HG03439 (cell line): ENCODE measurements around the gene PYDC1.
"Not testable (repeated sequence)": the region's sequence is repeated elsewhere in the genome, so short reads cannot be mapped to it uniquely, and the experiment has no call there.

ENCODE experiments used
- ATAC-seq: cut with Tn5 transposase; IDR thresholded peaks from one replicate; pipeline ENCODE4 v1.9.1; 2021; ENCODE audit warnings: mild to moderate bottlenecking, moderate library complexity; ENCODE audit not compliant: unreplicated experiment

Gene PYDC1

GRCh38 chr16:31216422-31217135 lies at the start of gene PYDC1:
Gene PYDC1 (minus strand): TSS chr16:31217135. CDS start chr16:31217028, 107 bp downstream.
- ATAC-seq = no peak

DNA sequence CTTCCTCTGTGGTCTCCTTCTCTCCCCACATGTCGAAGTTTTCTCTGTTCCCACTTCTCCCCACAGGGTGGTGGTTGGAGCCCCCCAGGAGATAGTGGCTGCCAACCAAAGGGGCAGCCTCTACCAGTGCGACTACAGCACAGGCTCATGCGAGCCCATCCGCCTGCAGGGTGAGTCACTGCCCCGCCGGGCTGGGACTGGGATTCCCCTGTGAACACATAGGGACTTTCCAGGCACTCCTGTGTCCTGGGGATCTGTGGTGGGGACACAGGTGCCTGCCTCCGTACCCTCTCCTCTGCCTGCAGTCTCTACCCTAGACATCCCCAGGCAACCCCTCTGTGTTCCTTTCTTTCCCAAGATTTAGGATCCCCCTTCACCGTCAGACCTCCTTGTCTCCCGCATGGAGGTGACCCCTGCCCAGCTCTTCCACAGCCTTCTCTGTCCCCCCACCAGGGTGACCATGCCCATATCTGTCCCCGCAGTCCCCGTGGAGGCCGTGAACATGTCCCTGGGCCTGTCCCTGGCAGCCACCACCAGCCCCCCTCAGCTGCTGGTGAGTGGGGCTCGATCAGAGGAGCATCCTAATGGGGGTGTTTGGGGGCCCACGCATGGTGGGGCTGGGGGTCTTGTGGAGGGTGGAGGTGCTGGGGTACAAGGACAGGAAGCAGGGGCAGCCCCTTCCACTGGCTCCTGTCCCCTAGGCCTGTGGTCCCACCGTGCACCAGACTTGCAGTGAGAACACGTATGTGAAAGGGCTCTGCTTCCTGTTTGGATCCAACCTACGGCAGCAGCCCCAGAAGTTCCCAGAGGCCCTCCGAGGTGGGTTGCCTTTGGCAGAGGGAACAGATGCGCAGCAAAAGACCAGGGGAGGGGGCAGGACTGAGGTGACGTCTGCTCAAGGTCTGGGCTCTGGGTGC lies 48.7 kb upstream of the PYDC1 start:
- ATAC-seq = peak; percentile 82

DNA sequence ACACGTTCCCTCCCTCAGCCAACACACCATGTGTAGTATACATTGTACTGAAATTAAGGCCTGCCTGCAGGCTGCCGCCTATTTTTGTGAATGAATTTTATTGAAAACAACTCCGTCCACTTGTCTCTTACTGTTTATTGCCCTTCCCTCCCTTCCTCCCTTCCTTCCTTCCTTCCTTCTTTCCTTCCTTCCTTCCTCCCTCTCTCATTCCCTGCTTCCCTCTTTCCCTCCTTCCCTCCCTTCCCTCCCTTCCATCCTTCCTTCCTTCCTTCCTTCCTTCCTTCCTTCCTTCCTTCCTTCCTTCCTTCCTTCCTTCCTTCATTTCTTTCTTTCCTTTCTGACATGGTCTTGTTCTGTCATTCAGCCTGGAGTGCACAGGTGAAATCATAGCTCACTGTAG lies 45.1 kb upstream of the PYDC1 start:
- no peak for ATAC-seq

GRCh38 chr16:31260136-31260931 lies 43.4 kb upstream of the PYDC1 start:
- ATAC-seq = no peak

DNA sequence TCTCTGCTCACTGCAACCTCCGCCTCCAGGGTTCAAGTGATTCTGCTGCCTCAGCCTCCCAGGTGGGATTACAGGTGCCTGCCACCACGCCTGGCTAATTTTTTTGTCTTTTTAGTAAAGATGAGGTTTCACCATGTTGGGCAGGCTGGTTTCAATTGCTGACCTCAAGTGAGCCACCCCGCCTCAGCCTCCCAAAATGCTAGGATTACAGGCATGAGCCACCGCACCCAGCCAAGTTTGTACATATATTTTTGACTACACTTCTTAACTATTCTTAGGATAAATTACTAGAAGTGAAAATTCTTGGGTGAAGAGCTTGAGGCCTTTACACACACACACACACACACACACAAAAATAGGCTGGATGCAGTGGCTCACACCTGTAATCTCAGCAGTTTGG lies 41.4 kb upstream of the PYDC1 start:
- no peak for ATAC-seq

DNA sequence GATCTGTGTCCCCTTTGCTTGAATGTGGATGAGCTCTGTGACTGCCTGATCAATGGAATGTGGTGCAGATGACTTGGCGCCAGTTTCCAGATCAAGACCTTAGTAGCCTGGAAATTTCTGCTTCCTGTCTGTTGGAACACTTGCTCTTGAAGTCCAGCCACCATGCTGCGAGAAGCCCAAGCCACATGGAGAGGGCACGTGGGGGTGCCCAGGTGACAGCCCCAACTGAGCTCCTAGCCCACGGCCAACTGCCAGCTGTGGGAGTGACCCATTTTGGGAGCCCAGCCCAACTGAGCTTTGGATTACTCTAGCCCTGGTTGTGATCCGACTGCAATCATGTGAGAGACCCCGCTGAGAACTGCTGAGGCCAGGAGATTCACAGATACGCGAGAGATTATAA lies 39.5 kb upstream of the PYDC1 start:
- no peak for ATAC-seq

GRCh38 chr16:31253642-31254045 lies 36.7 kb upstream of the PYDC1 start:
- no peak for ATAC-seq

- no peak for ATAC-seq
Observed at GRCh38 chr16:31251435-31251834, 34.5 kb upstream of the PYDC1 start.

DNA sequence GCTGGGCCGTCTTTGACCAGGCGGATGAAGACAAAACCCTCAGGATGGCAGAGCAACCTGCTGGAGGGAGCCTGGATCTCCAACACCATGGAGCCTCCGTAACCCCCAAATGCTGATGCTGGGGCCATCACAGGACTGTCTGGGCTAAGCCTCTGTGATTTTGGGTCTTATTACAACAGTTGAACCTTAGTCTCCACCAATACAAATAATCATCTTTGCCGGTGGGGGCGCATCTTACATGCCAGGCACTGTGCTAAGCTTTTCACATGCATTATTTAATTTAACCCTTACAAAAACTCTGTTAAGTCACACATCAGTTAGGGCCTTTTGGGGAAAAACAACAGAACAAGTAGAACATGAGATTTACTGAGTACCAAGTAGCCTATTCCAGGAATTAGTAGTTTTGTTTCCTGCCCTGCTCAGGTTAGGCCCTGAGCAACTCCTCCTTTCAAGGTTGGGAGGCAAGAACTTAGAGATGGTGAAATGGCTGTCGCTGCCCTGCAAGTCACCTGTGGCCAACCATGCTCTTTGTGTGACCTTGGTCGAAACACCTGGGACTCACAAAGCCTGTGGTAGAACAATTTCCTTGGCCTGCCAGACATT lies 33.9 kb upstream of the PYDC1 start:
- no peak for ATAC-seq

DNA sequence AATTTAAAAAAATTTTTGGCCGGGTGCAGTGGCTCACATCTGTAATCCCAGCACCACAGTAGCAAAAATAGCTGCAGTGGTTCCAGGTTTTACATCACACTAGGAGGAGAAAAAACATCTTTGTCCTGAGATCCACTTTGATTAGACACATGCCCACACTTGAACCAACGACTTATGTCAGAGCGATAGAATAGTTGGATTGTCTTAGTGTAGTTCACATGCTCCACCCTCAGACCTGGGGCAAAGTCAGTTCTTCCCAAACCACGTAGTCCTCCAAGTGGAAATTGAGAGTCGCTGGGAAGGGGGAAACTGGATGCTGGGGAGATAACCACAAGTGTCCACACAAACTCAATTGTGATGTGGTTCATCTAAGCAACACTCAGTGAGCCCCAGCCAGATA lies 31.4 kb upstream of the PYDC1 start:
- ATAC-seq = no peak

DNA sequence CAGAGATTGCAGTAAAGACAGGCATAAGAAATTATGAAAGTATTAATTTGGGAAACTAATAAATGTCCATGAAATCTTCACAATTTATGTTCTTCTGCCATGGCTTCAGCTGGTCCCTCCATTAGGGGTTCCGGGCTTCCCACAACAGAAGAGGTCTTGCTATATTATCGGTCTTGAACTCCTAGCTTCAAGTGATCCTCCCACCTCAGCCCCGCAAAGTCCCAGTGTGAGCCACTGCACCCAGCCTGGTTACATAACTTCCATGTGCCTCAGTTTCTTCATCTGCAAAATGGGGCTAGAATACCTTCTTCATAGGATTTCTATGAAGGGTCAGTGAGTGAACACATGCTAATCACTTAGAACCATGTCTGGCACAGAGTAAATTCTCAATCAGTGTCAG lies 29.4 kb upstream of the PYDC1 start:
- no peak for ATAC-seq

DNA sequence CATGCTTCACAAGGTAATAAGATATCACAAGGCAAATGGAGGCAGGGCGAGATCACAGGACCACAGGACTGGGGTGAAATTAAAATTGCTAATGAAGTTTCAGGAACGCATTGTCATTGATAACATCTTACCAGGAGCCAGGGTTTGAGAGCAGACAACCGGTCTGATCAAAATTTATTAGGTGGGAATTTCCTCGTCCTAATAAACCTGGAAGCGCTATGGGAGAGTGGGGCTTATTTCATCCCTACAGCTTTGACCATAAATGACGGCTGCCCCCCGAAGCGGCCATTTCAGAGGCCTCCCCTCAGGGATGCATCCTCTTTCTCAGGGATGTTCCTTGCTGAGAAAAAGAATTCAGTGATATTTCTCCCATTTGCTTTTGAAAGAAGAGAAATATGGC lies 28.7 kb upstream of the PYDC1 start:
- not testable (repeated sequence) for ATAC-seq

GRCh38 chr16:31243734-31244670 lies 27.1 kb upstream of the PYDC1 start:
- ATAC-seq = no peak

- ATAC-seq = no peak
Observed at GRCh38 chr16:31242206-31242605, 25.3 kb upstream of the PYDC1 start.

GRCh38 chr16:31238041-31238440 lies 21.1 kb upstream of the PYDC1 start:
- ATAC-seq = no peak

DNA sequence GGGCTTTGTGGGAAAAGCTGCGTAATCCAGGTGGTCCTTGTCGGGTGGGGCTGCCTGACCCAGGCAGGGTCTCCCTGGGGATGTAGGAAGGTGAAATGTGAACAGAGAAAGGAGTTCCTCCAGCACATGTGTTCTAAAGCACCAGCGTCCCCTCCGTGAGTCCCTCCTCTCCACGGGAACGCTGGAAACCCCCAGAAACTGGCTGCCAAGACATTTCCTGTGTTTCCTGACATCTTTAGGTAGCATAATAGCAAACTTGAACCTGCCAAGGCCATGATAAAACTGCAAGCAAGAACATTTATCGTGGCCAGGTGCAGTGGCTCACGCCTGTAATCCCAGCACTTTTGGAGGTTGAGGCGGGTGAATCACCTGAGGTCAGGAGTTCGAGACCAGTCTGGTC lies 12.6 kb upstream of the PYDC1 start:
- ATAC-seq = no peak

- no peak for ATAC-seq
Observed at GRCh38 chr16:31228206-31228605, 11.3 kb upstream of the PYDC1 start.

GRCh38 chr16:31225193-31225592 lies 8.3 kb upstream of the PYDC1 start:
- no peak for ATAC-seq

- no peak for ATAC-seq
Observed at GRCh38 chr16:31224092-31224955, 7.4 kb upstream of the PYDC1 start.
